Adrenal gland (tissue), 12 donors: ENCODE measurements around the gene IL6. TPM values are rescaled to one million over a fixed set of nuclear protein-coding genes. Genes with fewer than 3 reads are reported as not detected.

Experiments used
- DNase-seq, 7 donors: peaks; one replicate each; pipeline ENCODE4 v3.0.0-alpha.2; 2019 to 2020
- H3K27ac ChIP-seq, 5 donors: fragments of 200-600 bp; sonication (generic) in 4 of 5; 1 replicate in 3 of 5; 2 replicates in 2 of 5; pipeline versions ENCODE4 v1.5.1 to v1.8.0; 2016 to 2020; ENCODE audit warnings: mild to moderate bottlenecking in 1 of 5
- H3K27me3 ChIP-seq: fragments of 200-600 bp; 2 replicates; pipeline ENCODE4 v1.8.0; 2021
- H3K36me3 ChIP-seq, 2 donors: fragments of 200-600 bp; replicated peaks in 1 of 2; 1 replicate in 1 of 2; 2 replicates in 1 of 2; pipeline versions ENCODE4 v1.5.1 to v1.8.0; 2018 to 2022
- H3K4me1 ChIP-seq, 2 donors: fragments of 200-600 bp; replicated peaks in 1 of 2; 1 replicate in 1 of 2; 2 replicates in 1 of 2; pipeline versions ENCODE4 v1.5.1 to v1.8.0; 2018 to 2021
- H3K4me3 ChIP-seq, 4 donors: fragments of 200-600 bp; sonication (generic) in 3 of 4; one replicate each; pipeline ENCODE4 v1.5.1; 2016 to 2018
- H3K9me3 ChIP-seq, 3 donors: fragments of 200-600 bp; sonication (generic) in 1 of 3; replicated peaks in 1 of 3; 1 replicate in 2 of 3; 2 replicates in 1 of 3; pipeline versions ENCODE4 v1.5.1 to v1.8.0; 2016 to 2021
- CTCF ChIP-seq, 6 experiments: fragments of 450-650 bp in 4 of 6; fragments of 200-600 bp in 2 of 6; sonication (generic) in 1 of 6; IDR thresholded peaks; 1 replicate in 5 of 6; 2 replicates in 1 of 6; pipeline versions ENCODE4 v1.5.1 to v1.8.0; 2016 to 2021; ENCODE audit warnings: antibody characterized with exemption in 6 of 6, mild to moderate bottlenecking in 2 of 6, moderate library complexity in 1 of 6
- POLR2A ChIP-seq, 2 donors: fragments of 450-650 bp; IDR thresholded peaks; one replicate each; pipeline ENCODE4 v1.6.1; 2017; ENCODE audit warnings: antibody characterized with exemption in 2 of 2, mild to moderate bottlenecking in 2 of 2, moderate library complexity in 1 of 2
- WGBS, 4 donors: extraction: QIAGEN DNeasy Blood & Tissue Kit in 2 of 4; methylation state at CpG; one replicate each; pipeline versions ENCODE4 v1.1.5 to v1.1.7; 2013 to 2017; 5-methylcytosine and 5-hydroxymethylcytosine counted together
- intact Hi-C, 2 donors: fragments of 100-400 bp; cut with DNase I; formaldehyde crosslinking; loops; one replicate each; pipeline versions ENCODE4 v1.14.1 to v1.15.0; 2022 to 2023
- polyA plus RNA-seq, 3 donors: library from polyadenylated mRNA; stranded (reverse); fragments of 200-250 nt in 2 of 3; fragments of 350-450 nt in 1 of 3; fragmentation: Illumina TruSeq in 1 of 3; extraction: RNeasy Lipid Tissue Mini Kit (QIAGEN cat#74804) in 1 of 3; gene quantifications; one replicate each; pipeline ENCODE4 v1.2.3, GENCODE V29; 2013 to 2014
- total RNA-seq, 9 donors: library from RNA; depleted of rRNA in 4 of 9; stranded (reverse); fragments of >200 nt in 4 of 9; fragments of 120-200 nt in 1 of 9; fragmentation: NEBNext Ultra II Directional in 1 of 9; extraction: Animal tissue kit (Norgen Biotek cat#: 25700) in 1 of 9; gene quantifications; one replicate each; pipeline versions ENCODE4 v1.1.0 to v1.2.4, GENCODE V29; 2013 to 2023
- donor health status: healthy with polysubstance abuse.
- donor health status: Bipolar disorder and iron deficiency.
- donor health status: DM: yes; HTN: yes; CAD: no.
- donor health status: DM: no; HTN: no; CAD: no.
- donor health status: DM: no; HTN: no; CAD: no.
- donor health status: DM: yes; HTN: yes; CAD: no.

IL6 gene
- total and polyA plus RNA-seq, 12 donors: 0.42 to 15.7 (median 1.0) TPM; not detected in 3

DNA sequence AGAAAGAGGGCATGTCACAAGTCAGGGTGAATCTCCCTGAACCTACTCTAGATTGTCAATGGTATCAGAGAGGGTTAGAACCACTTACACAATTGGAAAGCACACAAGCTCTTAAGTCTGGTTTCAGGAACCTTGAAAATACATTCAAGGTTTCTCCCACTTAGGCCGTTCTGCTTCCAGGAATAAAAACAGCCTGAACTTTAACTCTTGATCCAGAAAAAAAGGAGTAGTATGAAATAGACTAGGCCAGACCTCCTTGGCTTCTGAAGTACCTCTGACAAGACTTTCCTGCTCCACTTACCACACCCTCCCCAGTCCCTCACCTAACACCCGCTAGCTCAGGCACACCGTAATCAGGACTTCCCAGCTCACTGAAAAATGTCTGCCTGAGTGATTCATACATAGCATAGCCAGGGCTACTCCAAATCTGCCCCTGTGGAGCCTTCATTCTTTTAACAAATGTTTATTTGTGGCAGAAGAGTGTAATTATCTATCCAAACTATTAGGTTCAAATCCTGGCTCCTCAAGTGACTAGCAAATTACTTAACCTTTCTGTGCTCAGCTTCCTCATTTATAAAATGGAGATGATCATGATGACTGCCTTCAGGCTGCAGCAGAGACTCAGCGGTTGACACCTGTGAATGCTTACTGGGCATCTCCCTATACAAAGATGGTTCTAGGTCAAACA, 30.3 kb upstream of the IL6 start:
- TF ChIP-seq CTCF (IDR thresholded peaks at IDR 0.05) (no peak), POLR2A (IDR thresholded peaks at IDR 0.05) (no peak)
- intact Hi-C loops: no loop called here
- peak in 1 of 7 donors; percentile 27 for DNase-seq
- H3K4me1 ChIP-seq: peaks cover 0 to 6% of the 10 kb centered on the region in 2 donors
- no peaks in the 10 kb centered on the region for H3K36me3 ChIP-seq
- no peaks in the 10 kb centered on the region for H3K9me3 ChIP-seq
- H3K27ac ChIP-seq: no peak overlapping the region
- no peaks in the 10 kb centered on the region for H3K27me3 ChIP-seq
- WGBS, 4 donors: 48 to 73% (median 55%) methylated on average over 4 of the region's 4 CpGs
- H3K4me3 ChIP-seq: no peak overlapping the region

GRCh38 chr7:22697322-22697859, 29.6 kb upstream of the IL6 start:
- TF ChIP-seq CTCF (IDR thresholded peaks at IDR 0.05): no peak
- no peak for TF ChIP-seq POLR2A (IDR thresholded peaks at IDR 0.05)
- Histone ChIP-seq H3K27ac (no peak overlapping the region), H3K9me3 (no peaks in the 10 kb centered on the region), H3K27me3 (no peaks in the 10 kb centered on the region), H3K4me3 (no peak overlapping the region), H3K4me1 (peaks cover 0 to 6% of the 10 kb centered on the region in 2 donors), H3K36me3 (no peaks in the 10 kb centered on the region)
- DNase-seq: no peak
- WGBS, 4 donors: 89 to 95% (median 93%) methylated on average over 2 of the region's 2 CpGs
- intact Hi-C loops: no loop called here

DNA sequence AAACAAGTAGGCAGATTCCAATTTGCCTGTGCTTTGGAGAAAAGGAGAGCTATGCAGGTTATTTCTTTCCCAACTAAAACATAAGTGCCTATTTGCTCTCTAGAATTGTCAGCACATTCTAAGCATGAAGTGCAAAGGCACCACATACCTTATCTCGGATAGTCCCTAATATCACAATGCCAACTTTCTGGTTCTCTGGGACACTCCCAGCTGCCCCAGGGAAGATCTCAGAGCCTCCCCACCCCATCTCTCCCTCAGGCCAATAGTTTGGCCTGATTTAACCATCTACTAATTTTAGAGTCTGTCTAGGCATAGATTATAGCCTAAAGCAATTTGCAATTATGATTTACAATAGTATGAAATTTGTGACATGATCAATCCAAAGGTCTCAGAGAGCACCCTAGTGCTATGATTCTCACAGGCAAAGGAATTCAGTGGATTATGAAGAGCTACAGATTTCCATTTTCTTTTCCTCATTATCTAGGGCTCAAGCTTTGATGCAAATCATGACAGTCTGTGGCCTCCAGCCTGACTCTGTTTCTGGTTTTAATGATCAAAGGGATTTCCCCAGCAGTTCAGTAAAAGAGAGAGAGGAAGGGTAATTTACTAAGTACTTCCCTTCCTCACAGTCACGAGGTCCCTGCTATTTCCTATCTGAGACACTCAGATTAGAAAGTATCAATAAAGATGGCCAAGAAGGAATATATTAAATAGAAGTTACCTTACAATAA, 29.0 kb upstream of the IL6 start:
- intact Hi-C loops: no loop called here
- DNase-seq: no peak
- H3K27me3 ChIP-seq: no peaks in the 10 kb centered on the region
- peaks cover 0 to 6% of the 10 kb centered on the region in 2 donors for H3K4me1 ChIP-seq
- no peaks in the 10 kb centered on the region for H3K36me3 ChIP-seq
- no peak overlapping the region for H3K4me3 ChIP-seq
- H3K9me3 ChIP-seq: no peaks in the 10 kb centered on the region
- no peak overlapping the region for H3K27ac ChIP-seq
- TF ChIP-seq POLR2A (IDR thresholded peaks at IDR 0.05): no peak
- no peak for TF ChIP-seq CTCF (IDR thresholded peaks at IDR 0.05)
- 55 to 66% (median 61%) methylated on average over 2 of the region's 2 CpGs for WGBS, 4 donors

GRCh38 chr7:22698767-22699166, 28.2 kb upstream of the IL6 start:
- Histone ChIP-seq H3K4me1 (peaks cover 0 to 6% of the 10 kb centered on the region in 2 donors), H3K9me3 (no peaks in the 10 kb centered on the region), H3K4me3 (no peak overlapping the region), H3K36me3 (no peaks in the 10 kb centered on the region), H3K27ac (no peak overlapping the region), H3K27me3 (no peaks in the 10 kb centered on the region)
- TF ChIP-seq CTCF (IDR thresholded peaks at IDR 0.05) (no peak), POLR2A (IDR thresholded peaks at IDR 0.05) (no peak)
- intact Hi-C loops: no loop called here
- WGBS, 4 donors: 82 to 90% (median 86%) methylated on average over 5 to 6 of the region's 6 CpGs
- DNase-seq: no peak
